ENCODE data around the gene PGAM2. TPM values are rescaled to one million over a fixed set of nuclear protein-coding genes. Genes with fewer than 3 reads are reported as not detected.

PGAM2 gene
- total RNA-seq, 1 donor from 2014 or later, result 1.1 TPM

GRCh38 chr7:44096326-44096881 is 31.0 kb upstream of the PGAM2 start:
- DNase-seq (no peak), ATAC-seq (peak; percentile 9)
- no peak for TF ChIP-seq CTCF (IDR thresholded peaks at IDR 0.05)
- intact Hi-C loops (cut with DNase I), result no loop called here
- Histone ChIP-seq H3K36me3 (no peaks in the 10 kb centered on the region), H3K27ac (no peak overlapping the region), H3K4me1 (no peaks in the 10 kb centered on the region), H3K27me3 (no peaks in the 10 kb centered on the region), H3K4me3 (no peak overlapping the region), H3K9me3 (no peaks in the 10 kb centered on the region)

- intact Hi-C loops (cut with DNase I), result no loop called here
- no peaks in the 10 kb centered on the region for H3K27me3 ChIP-seq
- H3K9me3 ChIP-seq, result no peaks in the 10 kb centered on the region
- no peak for TF ChIP-seq CTCF (IDR thresholded peaks at IDR 0.05)
- no peaks in the 10 kb centered on the region for H3K4me1 ChIP-seq
- H3K4me3 ChIP-seq, result no peak overlapping the region
- H3K27ac ChIP-seq, result no peak overlapping the region
- ATAC-seq (no peak), DNase-seq (no peak)
- no peaks in the 10 kb centered on the region for H3K36me3 ChIP-seq
These were observed 30.4 kb upstream of the PGAM2 start for GRCh38 chr7:44095781-44096180.

- H3K9me3 ChIP-seq, result no peaks in the 10 kb centered on the region
- no peak for ATAC-seq
- TF ChIP-seq CTCF (IDR thresholded peaks at IDR 0.05), result no peak
- no peak overlapping the region for H3K4me3 ChIP-seq
- no peaks in the 10 kb centered on the region for H3K36me3 ChIP-seq
- H3K27me3 ChIP-seq, result no peaks in the 10 kb centered on the region
- intact Hi-C loops (cut with DNase I), result no loop called here
- H3K4me1 ChIP-seq, result no peaks in the 10 kb centered on the region
- DNase-seq, result no peak
- no peak overlapping the region for H3K27ac ChIP-seq
These were observed 29.7 kb upstream of the PGAM2 start for GRCh38 chr7:44094883-44095592.

- H3K4me1 ChIP-seq, result no peaks in the 10 kb centered on the region
- H3K27ac ChIP-seq, result peak overlapping the region; percentile 44
- no peak for TF ChIP-seq CTCF (IDR thresholded peaks at IDR 0.05)
- no peaks in the 10 kb centered on the region for H3K36me3 ChIP-seq
- H3K9me3 ChIP-seq, result no peaks in the 10 kb centered on the region
- H3K4me3 ChIP-seq, result no peak overlapping the region
- H3K27me3 ChIP-seq, result no peaks in the 10 kb centered on the region
- intact Hi-C loops (cut with DNase I), result no loop called here
- no peak for DNase-seq
- no peak for ATAC-seq
These were observed 29.0 kb upstream of the PGAM2 start for GRCh38 chr7:44094365-44094764.

GRCh38 chr7:44093102-44093641 is 27.8 kb upstream of the PGAM2 start:
- Histone ChIP-seq H3K9me3 (no peaks in the 10 kb centered on the region), H3K36me3 (no peaks in the 10 kb centered on the region), H3K4me3 (no peak overlapping the region), H3K4me1 (no peaks in the 10 kb centered on the region), H3K27ac (peak overlapping the region; percentile 17), H3K27me3 (no peaks in the 10 kb centered on the region)
- no peak for TF ChIP-seq CTCF (IDR thresholded peaks at IDR 0.05)
- DNase-seq, result no peak
- no peak for ATAC-seq
- intact Hi-C loops (cut with DNase I), result no loop called here

Data from upper lobe of right lung (tissue), 1 donor.